ENCODE results near the gene RBM41.
"Not testable (repeated sequence)": the region's sequence is repeated elsewhere in the genome, so short reads cannot be mapped to it uniquely, and the experiment has no call there.

The RBM41 gene

DNA sequence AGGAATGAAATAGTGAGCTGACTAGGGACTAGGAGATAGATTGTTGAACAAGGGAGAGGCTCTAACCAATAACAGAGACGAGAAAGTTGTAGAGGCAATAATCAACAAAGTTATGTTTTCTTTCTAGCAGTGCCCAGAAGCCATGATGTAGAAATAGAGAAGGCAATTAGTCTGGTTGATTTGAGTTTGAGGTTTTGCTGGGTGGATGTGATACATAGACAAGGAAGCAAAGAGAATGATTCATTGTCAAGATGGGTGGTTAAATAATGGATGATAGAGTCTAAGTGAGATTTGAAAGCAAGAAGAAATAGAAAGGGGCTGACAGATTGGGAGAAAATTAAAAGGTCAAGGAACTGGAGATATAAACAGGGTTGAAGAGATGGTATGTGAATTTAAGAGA, 11.2 kb downstream of the RBM41 start:
- ATAC-seq, result no peak
- peaks cover 20% of the 10 kb centered on the region for H3K4me1 Mint-ChIP-seq
- no peak for DNase-seq
- H3K4me3 Mint-ChIP-seq, result no peak overlapping the region
- peaks cover 27% of the 10 kb centered on the region for H3K36me3 Mint-ChIP-seq (ENCODE audit: low read depth)
- H3K27me3 Mint-ChIP-seq, result no peaks in the 10 kb centered on the region
- H3K27ac Mint-ChIP-seq, result no peak overlapping the region
- H3K9me3 Mint-ChIP-seq, result no peaks in the 10 kb centered on the region

DNA sequence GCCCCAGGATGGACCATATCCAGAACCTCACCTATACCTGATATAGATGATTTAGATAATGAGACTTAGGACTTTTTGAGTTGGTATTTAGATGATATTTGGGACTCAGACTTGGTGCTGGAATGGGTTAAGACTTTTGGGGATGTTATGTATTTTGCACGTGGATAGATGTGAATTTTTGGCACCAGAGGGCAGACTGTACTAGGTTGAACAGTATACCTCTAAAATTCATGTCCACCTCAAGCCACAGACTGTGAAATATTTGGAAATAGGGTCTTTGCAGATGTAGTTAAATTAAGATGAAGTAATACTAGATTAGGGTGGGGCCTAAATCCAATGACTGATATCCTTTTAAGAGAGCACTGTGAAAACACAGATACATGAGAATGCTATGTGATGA, 15.6 kb downstream of the RBM41 start:
- ATAC-seq, result no peak
- H3K27me3 Mint-ChIP-seq, result no peaks in the 10 kb centered on the region
- H3K9me3 Mint-ChIP-seq, result no peaks in the 10 kb centered on the region
- no peak overlapping the region for H3K4me3 Mint-ChIP-seq
- no peak for DNase-seq
- H3K4me1 Mint-ChIP-seq, result peaks cover 8% of the 10 kb centered on the region
- no peak overlapping the region for H3K27ac Mint-ChIP-seq
- H3K36me3 Mint-ChIP-seq (ENCODE audit: low read depth), result peaks cover 13% of the 10 kb centered on the region

- Mint-ChIP-seq H3K36me3 (ENCODE audit: low read depth) (peaks cover 29% of the 10 kb centered on the region), H3K9me3 (peaks cover 4% of the 10 kb centered on the region), H3K27me3 (no peaks in the 10 kb centered on the region), H3K4me1 (peaks cover 2% of the 10 kb centered on the region), H3K27ac (no peak overlapping the region), H3K4me3 (no peak overlapping the region)
- DNase-seq, result no peak
- no peak for ATAC-seq
Observed at GRCh38 chrX:107076158-107076557, 42.5 kb downstream of the RBM41 start.

GRCh38 chrX:107057731-107058130, 60.9 kb downstream of the RBM41 start:
- H3K27ac Mint-ChIP-seq; H3K9me3 Mint-ChIP-seq; DNase-seq; ATAC-seq; H3K4me1 Mint-ChIP-seq; H3K36me3 Mint-ChIP-seq (ENCODE audit: low read depth); H3K4me3 Mint-ChIP-seq; H3K27me3 Mint-ChIP-seq: not testable (repeated sequence)

GRCh38 chrX:107054978-107055377, 63.6 kb downstream of the RBM41 start:
- Mint-ChIP-seq H3K27ac (no peak overlapping the region), H3K36me3 (ENCODE audit: low read depth) (peaks cover 5% of the 10 kb centered on the region), H3K27me3 (no peaks in the 10 kb centered on the region)

DNA sequence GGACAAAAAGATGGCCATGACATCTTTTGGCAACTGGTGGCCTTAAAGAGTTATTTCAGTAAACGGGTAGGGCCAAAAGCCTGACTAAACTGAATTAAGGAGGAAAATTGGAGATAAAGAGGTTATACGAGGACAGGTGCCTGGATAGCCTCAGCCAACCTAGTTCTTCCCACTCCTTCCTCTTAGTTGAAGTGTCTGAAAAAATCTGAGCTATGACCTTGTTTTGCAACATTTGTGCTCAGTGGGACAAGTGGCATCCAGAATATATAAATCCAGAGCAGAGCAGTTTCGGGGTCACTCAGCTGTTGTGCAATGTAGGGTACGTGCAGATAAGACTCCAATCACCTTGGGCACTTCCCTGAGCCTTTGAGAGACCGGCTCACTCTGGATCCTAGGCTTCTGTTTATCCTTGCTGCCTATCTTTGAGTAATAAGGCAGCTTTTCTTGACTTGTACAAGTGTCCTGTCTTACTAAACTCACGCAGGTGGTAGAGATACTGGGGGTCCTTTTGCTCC, 68.4 kb downstream of the RBM41 start:
- H3K4me3 Mint-ChIP-seq, result no peak overlapping the region
- ATAC-seq, result no peak
- H3K4me1 Mint-ChIP-seq, result no peaks in the 10 kb centered on the region
- DNase-seq, result no peak
- H3K36me3 Mint-ChIP-seq (ENCODE audit: low read depth), result no peaks in the 10 kb centered on the region
- H3K27ac Mint-ChIP-seq, result no peak overlapping the region
- H3K27me3 Mint-ChIP-seq, result peaks cover 3% of the 10 kb centered on the region
- no peaks in the 10 kb centered on the region for H3K9me3 Mint-ChIP-seq

More at GRCh38 chrX:107054978-107055377, 63.6 kb downstream of the RBM41 start:
- no peaks in the 10 kb centered on the region for H3K4me1 Mint-ChIP-seq
- no peak overlapping the region for H3K4me3 Mint-ChIP-seq
- ATAC-seq (no peak), DNase-seq (no peak)
- H3K9me3 Mint-ChIP-seq, result no peaks in the 10 kb centered on the region

DNA sequence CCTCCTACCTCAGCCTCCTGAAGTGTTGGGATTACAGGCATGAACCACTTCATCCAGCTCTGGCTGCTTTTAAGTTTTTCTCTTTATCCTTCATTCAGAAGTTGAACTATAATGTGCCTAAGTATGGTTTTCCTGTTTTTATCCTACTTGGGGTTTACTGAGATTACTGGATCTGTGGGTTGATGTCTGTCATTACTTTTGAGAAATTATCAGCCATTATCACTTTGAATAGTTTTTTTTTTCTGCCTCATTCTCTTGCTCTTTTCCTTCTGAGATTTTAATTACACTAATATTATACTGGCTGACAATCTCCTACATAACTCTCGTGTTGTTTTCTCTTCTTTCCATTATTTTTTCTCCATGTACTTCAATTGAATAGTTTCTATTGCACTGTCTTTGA, 71.0 kb downstream of the RBM41 start:
- Mint-ChIP-seq H3K36me3 (ENCODE audit: low read depth) (no peaks in the 10 kb centered on the region), H3K27ac (no peak overlapping the region)
- no peak for ATAC-seq

GRCh38 chrX:107029752-107030151, 88.9 kb downstream of the RBM41 start:
- Mint-ChIP-seq H3K4me3 (no peak overlapping the region), H3K4me1 (no peaks in the 10 kb centered on the region), H3K27ac (no peak overlapping the region), H3K27me3 (peaks cover 2% of the 10 kb centered on the region), H3K9me3 (no peaks in the 10 kb centered on the region), H3K36me3 (ENCODE audit: low read depth) (no peaks in the 10 kb centered on the region)
- DNase-seq (no peak), ATAC-seq (no peak)

More for the DNA sequence above, 71.0 kb downstream of the RBM41 start:
- no peak for DNase-seq
- peaks cover 5% of the 10 kb centered on the region for H3K27me3 Mint-ChIP-seq
- H3K9me3 Mint-ChIP-seq, result no peaks in the 10 kb centered on the region
- H3K4me3 Mint-ChIP-seq, result no peak overlapping the region
- no peaks in the 10 kb centered on the region for H3K4me1 Mint-ChIP-seq

GRCh38 chrX:107025545-107025944, 93.1 kb downstream of the RBM41 start:
- Mint-ChIP-seq H3K27ac (no peak overlapping the region), H3K36me3 (ENCODE audit: low read depth) (no peaks in the 10 kb centered on the region), H3K4me1 (no peaks in the 10 kb centered on the region), H3K9me3 (no peaks in the 10 kb centered on the region), H3K4me3 (no peak overlapping the region), H3K27me3 (peaks cover 2% of the 10 kb centered on the region)
- ATAC-seq, result no peak
- no peak for DNase-seq

- H3K27ac Mint-ChIP-seq, result no peak overlapping the region
- H3K36me3 Mint-ChIP-seq (ENCODE audit: low read depth), result no peaks in the 10 kb centered on the region
- ATAC-seq, result no peak
- H3K9me3 Mint-ChIP-seq, result no peaks in the 10 kb centered on the region
- DNase-seq, result no peak
- no peaks in the 10 kb centered on the region for H3K4me1 Mint-ChIP-seq
- no peak overlapping the region for H3K4me3 Mint-ChIP-seq
- H3K27me3 Mint-ChIP-seq, result no peaks in the 10 kb centered on the region
Observed at GRCh38 chrX:107014936-107015335, 103.7 kb downstream of the RBM41 start.

Measured in activated naive CD8-positive, alpha-beta T cell treated with anti-CD3 and anti-CD28 coated beads, Interleukin-2, amount 50 U/mL, for 24 hours (primary cell).